ENCODE results near the gene MMP14.
"Not testable (repeated sequence)": the region's sequence is repeated elsewhere in the genome, so short reads cannot be mapped to it uniquely, and the experiment has no call there.

Gene MMP14

DNA sequence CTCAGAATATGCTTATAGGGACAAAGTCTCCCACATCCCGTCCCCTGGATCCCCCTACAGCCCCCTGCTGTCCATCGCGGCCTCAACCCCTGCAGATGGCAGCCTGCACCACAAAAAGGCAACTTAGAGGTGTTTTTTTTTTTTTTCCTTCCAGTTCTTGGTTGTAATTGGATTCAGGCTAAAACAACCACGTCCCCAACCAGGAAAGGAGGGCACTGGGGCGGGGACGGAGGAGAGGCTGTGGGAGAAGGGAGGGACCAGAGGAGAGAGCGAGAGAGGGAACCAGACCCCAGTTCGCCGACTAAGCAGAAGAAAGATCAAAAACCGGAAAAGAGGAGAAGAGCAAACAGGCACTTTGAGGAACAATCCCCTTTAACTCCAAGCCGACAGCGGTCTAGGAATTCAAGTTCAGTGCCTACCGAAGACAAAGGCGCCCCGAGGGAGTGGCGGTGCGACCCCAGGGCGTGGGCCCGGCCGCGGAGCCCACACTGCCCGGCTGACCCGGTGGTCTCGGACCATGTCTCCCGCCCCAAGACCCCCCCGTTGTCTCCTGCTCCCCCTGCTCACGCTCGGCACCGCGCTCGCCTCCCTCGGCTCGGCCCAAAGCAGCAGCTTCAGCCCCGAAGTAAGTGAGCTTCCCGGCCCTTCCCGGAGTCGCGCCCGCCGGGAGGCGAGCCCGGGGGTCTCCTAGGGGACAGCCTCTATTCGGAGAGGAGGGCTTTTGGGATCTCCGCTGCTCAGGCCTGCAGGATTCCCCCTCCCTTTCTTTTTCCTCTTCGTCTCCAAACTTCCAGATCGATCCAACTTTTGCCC, at the start of gene MMP14:
Gene MMP14, plus strand, starts transcription at position 285 of the 813 bp plus-strand sequence. Its CDS starts 233 bp downstream, at position 518.
- DNase-seq (ENCODE audit: low read depth): peak; percentile 66

DNA sequence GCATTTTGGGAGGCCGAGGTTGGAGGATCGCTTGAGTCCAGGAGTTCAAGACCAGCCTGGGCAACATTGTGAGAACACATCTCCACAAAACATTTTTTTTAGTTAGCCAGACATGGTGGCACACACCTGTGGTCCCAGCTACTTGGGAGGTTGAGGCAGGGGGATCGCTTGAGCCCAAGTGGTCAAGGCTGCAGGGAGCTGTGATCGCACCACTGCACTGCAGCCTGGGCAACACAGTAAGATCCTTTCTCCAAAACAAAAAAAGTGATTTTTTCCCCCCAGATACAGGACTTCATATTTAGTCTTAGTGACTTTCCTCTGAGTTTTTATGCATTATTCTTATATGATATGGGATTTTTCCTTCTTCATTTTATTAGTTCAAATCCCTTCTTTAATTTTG, 49.7 kb upstream of the MMP14 start:
- no peak for DNase-seq (ENCODE audit: low read depth)

DNA sequence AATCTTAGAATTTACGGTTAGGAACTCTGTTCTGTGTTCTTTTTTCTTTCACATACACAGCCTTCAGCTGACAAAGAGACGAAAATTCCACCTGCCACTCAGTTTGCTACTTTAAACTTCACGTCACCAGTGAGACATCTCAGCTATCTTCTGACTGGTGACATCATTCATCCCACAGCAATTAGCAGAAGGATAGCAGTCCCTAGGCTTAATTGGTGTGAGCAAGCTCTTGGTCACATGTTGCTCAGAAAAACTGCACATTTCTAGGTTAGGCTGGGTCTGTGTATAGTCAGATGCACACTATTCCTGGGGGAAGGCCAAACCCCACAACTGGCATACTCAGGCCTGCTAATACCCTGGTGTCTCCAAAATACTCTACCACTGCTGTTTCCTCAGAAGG, 45.1 kb upstream of the MMP14 start:
- no peak for DNase-seq (ENCODE audit: low read depth)

DNA sequence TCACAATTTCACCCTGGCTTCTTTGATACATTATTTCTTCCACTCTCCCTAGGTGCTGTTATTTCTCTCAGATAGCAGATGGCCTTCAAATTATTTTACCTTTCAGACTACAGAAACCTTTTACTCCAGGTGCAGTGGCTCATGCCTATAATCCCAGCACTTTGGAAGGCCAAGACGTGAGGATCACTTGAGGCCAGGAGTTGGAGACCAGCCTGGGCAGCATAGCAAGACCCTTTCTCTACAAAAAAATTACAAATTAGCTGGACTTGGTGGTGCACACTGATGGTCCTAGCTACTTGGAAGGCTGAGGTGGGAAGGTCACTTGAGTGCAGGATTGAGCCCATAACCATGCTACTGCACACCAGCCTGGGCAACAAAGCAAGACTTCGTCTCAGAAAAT, 44.2 kb upstream of the MMP14 start:
- DNase-seq (ENCODE audit: low read depth): no peak

DNA sequence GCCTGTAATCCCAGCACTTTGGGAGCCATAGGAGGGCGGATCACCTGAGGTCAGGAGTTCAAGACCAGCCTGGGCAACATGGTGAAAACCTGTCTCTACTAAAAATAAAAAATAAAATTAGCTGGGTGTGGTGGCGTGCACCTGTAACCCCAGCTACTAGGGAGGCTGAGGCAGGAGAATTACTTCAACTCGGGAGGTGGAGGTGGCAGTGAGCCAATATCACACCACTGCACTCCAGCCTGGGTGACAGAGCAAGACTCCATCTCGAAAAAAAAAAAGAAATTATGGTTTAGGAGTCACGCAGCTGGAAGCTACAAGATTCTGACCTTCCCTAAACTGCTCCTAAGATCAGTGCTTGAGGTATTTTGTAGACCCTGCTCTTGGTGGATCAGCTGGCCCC, 42.8 kb upstream of the MMP14 start:
- not testable (repeated sequence) for DNase-seq (ENCODE audit: low read depth)

DNA sequence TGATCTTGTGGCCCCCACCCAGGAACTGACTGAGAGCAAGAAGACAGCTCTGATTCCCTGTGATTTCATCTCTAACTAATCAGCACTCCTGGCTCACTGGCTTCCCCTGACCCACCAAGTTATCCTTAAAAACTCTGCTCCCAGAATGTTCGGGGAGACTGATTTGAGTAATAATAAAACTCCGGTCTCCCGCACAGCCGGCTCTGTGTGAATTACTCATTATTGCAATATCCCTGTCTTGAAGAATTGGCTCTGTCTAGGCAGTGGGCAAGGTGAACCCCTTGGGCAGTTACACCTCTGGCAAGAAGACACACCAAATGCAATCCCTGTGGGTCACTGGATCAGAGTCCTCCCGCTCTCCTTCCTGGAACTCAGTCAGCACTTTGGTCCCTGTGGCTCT, 42.4 kb upstream of the MMP14 start:
- DNase-seq (ENCODE audit: low read depth): no peak

DNA sequence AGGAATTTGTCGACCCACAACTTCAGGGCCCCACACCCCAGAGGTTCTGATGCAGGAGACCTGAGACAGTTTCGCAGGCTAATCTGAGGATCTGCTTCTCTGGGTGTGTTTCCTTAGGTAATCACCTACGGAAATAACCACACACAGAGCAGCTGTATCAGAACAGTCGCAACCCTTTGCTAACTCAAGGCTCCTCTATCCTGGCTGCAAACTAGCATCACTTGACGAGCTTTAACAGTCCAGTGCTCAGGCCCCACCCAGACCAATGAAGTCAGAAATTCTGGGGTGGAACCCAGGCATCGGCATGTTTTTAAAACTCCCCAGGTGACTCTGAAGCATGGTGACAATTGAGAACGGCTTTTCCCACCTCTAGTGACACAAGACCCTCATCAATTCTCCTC, 41.8 kb upstream of the MMP14 start:
- DNase-seq (ENCODE audit: low read depth): no peak

DNA sequence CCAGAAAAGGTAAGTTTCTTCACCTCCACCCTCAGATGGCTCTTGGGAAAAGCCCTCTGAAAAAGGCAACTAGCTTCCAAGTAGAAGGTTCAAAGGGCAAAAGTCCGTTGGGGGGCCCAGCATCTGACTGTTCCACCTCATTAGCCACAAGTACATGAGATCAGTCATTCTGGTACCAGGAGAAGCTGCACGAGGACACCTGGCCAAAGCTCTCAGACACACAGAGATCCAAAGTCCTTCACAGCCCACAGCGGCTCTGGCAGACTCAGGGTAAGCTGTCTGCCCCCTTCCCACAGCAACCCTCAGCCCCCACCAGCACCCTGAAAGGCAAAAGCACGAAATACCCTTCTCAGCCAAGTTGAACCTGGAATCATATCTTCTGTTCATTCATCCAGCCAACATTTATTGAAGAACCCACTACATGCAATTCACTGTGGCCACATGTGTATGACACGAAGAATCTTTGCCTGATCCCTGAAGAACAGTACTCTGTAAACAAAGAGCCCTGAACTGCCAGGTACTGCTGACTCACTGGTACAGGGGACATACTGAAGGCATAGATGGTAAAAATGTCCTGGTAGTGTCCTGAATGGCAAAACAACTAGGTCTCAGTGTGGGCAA, 40.2 kb upstream of the MMP14 start:
- DNase-seq (ENCODE audit: low read depth): no peak

DNA sequence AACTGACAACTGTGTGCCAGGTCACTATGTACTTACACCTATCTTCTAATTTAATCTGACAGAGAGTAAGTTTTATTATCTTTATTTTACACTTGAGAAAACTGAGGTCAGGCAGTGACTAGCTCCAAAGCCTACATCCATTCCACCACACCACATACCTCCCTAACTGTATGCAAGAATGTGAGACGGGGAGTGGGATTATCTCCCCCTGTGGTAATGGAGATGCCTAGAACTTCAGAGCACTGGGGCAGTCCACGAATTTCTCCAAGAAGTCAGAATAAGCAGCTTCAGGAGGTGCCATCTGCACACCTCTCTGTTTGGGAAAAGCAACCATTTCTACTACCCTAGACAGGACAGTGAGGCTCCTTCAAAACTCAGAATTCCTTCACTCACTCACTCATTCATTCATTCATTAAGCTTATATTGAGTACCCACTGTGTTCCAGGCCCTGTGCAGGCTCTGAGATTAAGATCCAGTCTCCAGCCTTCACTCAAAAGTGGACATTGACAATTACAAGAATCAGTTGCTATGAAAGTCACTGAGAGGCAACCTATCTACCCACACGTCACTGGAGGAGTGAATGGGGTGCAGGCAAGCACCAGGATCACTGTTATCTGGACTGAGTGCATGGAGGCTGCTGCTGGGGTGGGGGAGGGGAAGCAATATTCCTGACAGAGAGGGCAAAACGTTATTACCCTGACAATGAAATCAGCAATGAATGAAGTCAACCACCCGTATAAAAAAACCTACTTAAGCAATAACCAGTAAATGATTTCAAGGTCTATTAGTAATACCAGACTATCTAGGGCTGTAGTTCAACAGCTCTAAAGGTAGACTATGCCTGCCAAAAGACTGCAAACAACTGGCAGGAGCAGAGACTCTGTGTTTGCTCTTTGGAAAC, 39.1 kb upstream of the MMP14 start:
- no peak for DNase-seq (ENCODE audit: low read depth)

DNA sequence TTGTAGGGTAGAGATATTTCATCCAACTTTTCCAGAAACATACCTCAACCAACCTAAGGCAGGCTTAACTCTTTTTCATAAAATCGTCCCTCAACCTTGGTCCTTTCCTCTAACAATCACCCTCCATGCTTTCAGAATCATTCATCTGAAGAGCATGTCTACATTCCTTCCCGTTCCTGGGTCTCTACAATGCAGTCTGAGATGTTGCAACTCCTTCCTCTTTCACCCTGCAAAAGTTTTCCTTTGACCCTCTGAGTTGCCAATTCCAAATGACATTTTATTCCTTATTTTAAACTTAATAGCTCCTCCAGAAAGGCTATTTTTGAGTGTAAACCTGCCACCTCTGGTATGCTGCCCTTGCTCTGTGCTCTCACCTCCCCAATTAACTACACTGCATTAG, 37.9 kb upstream of the MMP14 start:
- DNase-seq (ENCODE audit: low read depth): no peak

DNA sequence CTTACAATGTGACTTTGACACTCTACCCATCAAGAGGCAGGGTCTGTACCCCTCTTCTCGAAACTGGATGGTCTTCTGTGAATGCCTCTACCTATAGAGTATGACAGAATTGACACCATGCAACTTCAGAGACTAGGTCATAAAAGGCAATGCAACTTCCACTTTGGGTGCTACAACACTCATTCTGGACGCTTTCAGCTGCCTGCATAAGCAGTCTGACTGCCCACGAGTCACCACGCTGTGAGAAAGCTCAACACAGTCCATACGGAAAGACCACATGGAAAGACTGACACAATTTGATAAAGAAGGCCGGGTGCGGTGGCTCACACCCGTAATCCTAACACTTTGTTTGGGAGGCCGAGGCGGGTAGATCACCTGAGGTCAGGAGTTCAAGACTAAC, 36.0 kb upstream of the MMP14 start:
- no peak for DNase-seq (ENCODE audit: low read depth)

DNA sequence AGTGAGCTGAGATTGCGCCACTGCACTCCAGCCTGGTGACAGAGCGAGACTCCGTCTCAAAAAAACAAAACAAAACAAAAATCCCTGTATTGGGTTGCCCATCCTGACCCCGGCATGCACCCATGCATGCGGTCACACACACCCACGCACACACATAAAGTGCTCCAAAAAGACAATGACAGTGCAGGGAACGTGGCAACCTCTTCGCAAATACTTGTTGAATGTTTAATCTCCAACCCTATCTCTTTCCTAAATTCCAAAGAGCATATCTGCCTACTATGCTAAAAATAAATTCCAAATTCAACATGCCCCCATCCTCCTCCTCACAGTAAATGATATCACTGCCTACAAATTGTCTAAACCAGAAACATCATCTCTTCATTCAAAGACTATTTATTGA, 34.7 kb upstream of the MMP14 start:
- no peak for DNase-seq (ENCODE audit: low read depth)

DNA sequence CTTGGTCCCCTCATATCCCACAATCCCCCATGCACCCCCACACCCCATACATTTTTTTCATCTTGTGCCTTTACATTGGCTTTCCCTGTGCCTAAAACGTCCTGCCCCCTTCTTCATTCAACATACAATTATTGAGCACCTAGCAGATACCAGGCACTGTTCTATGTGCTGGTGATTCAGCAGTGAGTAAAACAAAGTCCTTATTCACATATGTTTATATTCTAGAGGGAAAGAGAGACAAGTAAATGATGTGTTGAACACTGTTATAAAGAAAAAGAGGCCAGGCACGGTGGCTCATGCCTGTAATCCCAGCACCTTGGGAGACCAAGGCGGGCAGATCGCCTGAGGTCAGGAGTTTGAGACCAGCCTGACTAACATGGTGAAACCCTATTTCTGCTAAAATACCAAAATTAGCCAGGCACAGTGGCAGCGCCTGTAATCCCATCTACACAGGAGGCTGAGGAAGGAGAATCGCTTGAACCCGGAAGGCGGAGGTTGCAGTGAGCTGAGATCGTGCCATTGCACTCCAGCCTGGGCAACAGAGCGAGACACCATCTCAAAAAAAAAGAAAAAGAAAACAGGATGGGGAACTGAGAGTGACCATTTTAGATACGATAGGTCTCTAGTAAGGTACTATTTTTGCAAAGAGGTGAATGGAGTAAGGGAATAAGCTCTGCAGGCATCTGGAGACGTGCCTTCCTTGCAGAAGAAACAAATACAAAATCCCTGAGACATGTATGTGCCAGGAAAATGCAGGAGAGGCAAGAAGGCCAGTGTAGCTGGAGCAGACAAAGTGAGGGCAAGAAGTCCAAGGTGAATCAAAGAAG, 33.3 kb upstream of the MMP14 start:
- no peak for DNase-seq (ENCODE audit: low read depth)

DNA sequence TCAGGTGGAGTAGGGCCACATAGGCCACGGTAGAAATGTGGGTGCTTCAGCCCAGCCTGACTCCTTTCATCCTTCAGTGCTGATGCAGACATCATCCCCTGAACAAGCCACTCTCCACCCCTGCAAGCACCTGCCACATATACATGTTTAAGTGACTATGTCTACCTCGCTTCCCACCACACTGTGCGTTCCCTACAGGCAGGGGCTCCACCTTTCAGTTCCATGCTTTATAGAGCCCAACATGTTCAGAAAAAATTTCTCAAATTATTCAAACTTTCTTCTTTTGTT, 32.8 kb upstream of the MMP14 start:
- DNase-seq (ENCODE audit: low read depth): no peak

DNA sequence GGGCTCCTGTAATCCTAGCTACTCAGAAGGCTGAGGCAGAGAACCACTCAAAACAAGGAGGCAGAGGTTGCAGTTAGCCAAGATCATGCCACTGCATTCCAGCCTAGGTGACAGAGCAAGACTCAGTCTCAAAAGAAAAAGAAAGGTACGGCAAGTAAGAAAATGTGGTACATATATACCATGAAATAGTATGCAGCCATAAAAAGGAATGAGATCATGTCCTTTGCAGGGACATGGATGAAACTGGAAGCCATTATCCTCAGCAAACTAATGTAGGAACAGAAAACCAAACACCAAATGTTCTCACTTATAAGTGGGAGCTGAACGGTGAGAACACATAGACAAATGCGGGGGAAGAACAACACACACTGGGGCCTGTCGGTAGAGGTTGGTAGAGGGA, 31.1 kb upstream of the MMP14 start:
- not testable (repeated sequence) for DNase-seq (ENCODE audit: low read depth)

DNA sequence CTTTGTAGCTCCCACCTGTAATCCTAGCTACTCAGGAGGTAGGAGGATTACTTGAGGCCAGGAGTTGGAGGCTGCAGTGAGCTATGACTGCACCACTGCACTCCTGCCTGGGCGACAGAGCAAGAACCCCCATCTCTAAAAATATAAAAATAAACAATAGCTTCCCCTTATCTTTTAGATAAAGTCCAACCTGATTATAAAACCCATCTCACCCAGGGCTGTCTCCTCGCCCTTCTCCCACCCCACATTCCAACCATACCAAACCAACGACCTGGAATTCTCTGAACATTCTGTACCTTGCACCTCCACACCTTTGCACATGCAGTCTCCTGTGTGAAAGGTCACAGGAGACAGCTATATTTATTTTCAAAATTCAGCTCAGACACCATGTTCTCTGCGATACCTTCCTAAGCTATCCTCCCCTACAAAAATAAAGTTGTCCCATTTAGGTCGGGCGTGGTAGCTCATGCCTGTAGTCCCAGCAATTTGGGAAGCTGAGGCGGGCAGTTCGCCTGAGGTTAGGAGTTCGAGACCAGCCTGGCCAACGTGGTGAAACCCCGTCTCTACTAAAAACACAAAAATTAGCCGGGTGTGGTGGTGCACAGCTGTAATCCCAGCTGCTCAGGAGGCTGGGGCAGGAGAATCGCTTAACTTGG, 28.8 kb upstream of the MMP14 start:
- DNase-seq (ENCODE audit: low read depth): no peak

DNA sequence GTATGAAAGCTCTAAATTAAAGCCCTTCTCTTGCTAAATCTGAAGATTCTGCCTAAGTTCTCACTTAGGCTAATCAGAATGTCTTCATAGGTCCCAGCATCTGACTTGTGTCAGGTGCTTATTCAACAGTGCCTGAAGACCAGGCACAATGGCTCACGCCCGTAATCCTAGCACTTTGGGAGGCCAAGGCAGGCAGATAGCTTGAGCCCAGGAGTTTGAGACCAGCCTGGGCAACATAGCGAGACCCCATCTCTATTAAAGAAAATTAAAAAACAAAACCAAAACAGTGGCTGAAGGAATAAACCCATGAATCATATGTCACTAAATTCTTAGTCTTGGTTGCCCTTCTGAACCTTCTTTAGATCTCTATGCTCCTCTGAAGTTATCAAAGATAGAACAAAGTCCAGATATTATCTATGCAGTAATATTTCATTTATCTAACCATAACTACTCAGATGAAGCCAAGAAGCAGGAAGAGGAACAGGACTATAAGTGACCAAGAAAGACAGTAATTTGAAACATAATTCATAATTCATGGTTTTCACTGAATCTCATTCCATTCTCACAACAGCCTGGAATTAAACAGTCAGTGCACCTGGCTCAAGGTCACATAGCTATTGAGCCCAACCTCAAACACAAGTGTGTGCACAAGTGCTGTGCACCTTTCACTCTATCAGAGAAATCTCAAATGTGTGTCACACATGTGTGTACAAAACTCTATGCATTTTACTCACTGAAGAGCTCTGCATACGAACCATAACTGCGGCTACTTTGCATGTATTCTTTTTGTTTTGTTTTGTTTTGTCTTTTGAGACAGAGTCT, 27.8 kb upstream of the MMP14 start:
- no peak for DNase-seq (ENCODE audit: low read depth)

DNA sequence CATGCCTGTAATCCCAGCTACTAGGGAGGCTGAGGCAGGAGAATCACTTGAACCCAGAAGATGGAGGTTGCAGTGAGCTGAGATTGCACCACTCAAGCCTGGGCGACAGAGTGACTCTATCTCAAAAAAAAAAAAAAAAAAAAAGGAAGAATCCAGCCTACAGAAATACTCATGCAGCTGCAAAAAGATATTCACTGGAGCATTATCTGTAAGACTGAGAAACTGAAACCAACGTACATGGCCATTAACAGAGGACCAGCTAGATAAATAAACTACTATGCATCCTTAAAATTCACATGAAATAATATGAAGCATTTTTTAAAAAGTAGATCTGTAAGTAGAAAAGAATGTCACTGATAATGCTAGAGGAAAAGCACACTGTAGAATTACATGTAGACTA, 24.7 kb upstream of the MMP14 start:
- no peak for DNase-seq (ENCODE audit: low read depth)

DNA sequence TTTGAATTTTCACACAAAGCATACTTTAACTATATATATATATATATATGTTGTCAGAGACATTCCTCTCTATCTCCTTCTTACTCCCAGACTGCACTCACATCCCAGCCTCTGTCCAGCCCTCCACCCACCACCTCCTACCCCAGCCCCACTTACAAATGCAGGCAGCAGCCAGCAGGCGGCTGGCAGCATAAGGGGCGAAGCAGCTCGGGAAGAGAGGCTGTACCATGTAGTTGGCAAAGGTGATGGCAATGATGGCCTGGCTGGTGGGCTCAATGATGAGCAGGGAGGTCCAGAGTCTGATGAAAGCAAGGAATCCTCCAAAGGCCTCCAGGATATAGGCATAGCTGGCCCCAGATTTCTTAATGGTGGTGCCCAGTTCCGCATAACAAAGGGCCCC, 23.6 kb upstream of the MMP14 start:
- no peak for DNase-seq (ENCODE audit: low read depth)

DNA sequence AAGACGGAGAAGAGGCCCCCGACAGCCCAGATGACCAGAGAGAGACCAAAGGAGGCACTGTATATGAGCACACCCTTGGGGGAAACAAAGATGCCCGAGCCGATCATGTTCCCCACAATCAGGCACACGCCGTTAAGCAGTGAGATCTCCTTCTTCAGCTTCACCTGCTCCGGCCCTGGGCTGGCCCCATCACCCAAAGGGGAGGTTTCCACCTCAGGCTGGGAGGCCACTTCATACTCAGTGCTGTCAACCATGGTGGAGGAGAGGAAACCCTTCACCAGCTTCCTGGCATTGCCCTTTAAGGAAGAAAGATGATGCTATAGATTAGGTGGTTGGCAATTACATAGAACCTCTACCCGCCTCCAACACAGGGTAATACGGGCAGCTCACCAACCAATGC, 23.2 kb upstream of the MMP14 start:
- DNase-seq (ENCODE audit: low read depth): no peak

DNA sequence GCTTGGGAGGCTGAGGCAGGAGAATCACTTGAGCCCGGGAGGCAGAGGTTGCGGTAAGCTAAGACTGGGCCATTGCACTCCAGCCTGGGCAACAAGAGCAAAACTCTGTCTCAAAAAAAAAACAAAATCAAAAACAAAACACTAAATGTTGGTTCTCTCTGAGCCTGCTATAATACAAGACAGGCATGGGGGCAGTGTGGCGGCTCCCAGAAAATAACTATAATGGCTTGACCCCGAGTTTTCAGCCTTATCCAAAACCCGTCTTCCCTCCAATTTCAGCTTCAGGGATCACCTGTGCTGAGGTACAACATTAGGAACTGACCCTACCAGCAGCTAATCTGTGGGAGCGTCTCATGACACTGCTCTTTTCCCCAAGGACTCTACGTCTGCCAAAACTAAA, 22.0 kb upstream of the MMP14 start:
- DNase-seq (ENCODE audit: low read depth): no peak

Measured in HS-27A (cell line).